Bronchial epithelial cell (primary cell): ENCODE results near the gene TMF1. TPM values are rescaled to one million over a fixed set of nuclear protein-coding genes. Genes with fewer than 3 reads are reported as not detected.

Experiments
- DNase-seq: peaks from one replicate; pipeline ENCODE4 v3.0.0-alpha.2; 2010; ENCODE audit warnings: low read depth
- FAIRE-seq: peaks from 2 replicates; lab custom pipeline; 2011; peaks lifted over from hg19 to GRCh38; lab: Jason Lieb, UNC
- H3K27me3 ChIP-seq: 2 replicates; pipeline ENCODE4 v1.5.1; 2011; ENCODE audit warnings: low read length; ENCODE audit not compliant: control insufficient read depth, insufficient read depth
- H3K36me3 ChIP-seq: 2 replicates; pipeline ENCODE4 v1.5.1; 2011; ENCODE audit warnings: low read length; ENCODE audit not compliant: control insufficient read depth, insufficient read depth
- H3K4me3 ChIP-seq: 2 replicates; pipeline ENCODE4 v1.5.1; 2011; ENCODE audit warnings: mild to moderate bottlenecking, low read depth, low read length, control low read depth
- total RNA-seq: library from RNA; depleted of rRNA; stranded (reverse); fragments of >200 nt; gene quantifications from 2 replicates; pipeline ENCODE4 v1.2.1, GENCODE V29; 2014
- TF ChIP-seq, protein P1 (sequence below): IDR thresholded peaks from 2 replicates; pipeline ENCODE4 v1.5.1; 2011; ENCODE audit warnings: mild to moderate bottlenecking, moderate library complexity, low read length, control low read depth, inconsistent platforms; ENCODE audit not compliant: insufficient read depth, severe bottlenecking

The TMF1 gene
- total RNA-seq, 1 donor from 2014 or later, result 21.3 TPM

GRCh38 chr3:69094467-69095205 lies 42.5 kb upstream of the TMF1 start:
- TF ChIP-seq, protein P1, sequence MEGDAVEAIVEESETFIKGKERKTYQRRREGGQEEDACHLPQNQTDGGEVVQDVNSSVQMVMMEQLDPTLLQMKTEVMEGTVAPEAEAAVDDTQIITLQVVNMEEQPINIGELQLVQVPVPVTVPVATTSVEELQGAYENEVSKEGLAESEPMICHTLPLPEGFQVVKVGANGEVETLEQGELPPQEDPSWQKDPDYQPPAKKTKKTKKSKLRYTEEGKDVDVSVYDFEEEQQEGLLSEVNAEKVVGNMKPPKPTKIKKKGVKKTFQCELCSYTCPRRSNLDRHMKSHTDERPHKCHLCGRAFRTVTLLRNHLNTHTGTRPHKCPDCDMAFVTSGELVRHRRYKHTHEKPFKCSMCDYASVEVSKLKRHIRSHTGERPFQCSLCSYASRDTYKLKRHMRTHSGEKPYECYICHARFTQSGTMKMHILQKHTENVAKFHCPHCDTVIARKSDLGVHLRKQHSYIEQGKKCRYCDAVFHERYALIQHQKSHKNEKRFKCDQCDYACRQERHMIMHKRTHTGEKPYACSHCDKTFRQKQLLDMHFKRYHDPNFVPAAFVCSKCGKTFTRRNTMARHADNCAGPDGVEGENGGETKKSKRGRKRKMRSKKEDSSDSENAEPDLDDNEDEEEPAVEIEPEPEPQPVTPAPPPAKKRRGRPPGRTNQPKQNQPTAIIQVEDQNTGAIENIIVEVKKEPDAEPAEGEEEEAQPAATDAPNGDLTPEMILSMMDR, result no peak
- H3K27me3 ChIP-seq, result no peaks in the 10 kb centered on the region
- DNase-seq (no peak), FAIRE-seq (no peak)
- H3K4me3 ChIP-seq, result no peak overlapping the region
- H3K36me3 ChIP-seq, result peaks cover 7% of the 10 kb centered on the region

DNA sequence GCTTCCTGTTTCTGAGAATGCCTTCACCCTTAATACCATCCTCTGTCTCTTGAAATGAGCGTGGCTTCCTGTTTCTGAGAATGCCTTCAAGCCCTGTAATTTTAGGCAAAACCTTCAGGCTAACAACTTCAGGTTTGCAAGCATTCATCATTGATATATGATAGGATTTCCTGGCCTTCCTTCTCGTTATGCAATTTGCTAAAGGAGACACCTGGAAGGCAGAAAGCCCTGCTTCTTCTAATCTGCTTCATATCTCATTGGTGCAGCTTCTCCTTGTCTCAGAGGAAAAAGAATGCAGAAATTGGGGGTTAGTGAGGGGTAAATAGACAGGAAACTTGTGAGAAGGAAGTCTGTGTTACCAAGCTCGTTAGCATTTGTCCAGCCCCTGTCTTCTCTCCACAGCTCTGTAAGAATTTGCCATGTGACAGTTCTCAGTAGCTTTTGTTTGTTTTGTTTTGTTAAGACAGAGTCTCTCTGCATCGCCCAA lies 39.9 kb upstream of the TMF1 start:
- FAIRE-seq (no peak), DNase-seq (no peak)
- Histone ChIP-seq H3K36me3 (peaks cover 6% of the 10 kb centered on the region), H3K27me3 (no peaks in the 10 kb centered on the region), H3K4me3 (no peak overlapping the region)
- TF ChIP-seq, protein P1, result no peak

- peaks cover 6% of the 10 kb centered on the region for H3K36me3 ChIP-seq
- TF ChIP-seq, protein P1, result no peak
- no peak overlapping the region for H3K4me3 ChIP-seq
- FAIRE-seq (no peak), DNase-seq (no peak)
- H3K27me3 ChIP-seq, result no peaks in the 10 kb centered on the region
These were observed 39.4 kb upstream of the TMF1 start for GRCh38 chr3:69091389-69092029.

GRCh38 chr3:69090021-69090420 lies 37.9 kb upstream of the TMF1 start:
- Histone ChIP-seq H3K27me3 (no peaks in the 10 kb centered on the region), H3K4me3 (no peak overlapping the region), H3K36me3 (peaks cover 4% of the 10 kb centered on the region)
- FAIRE-seq (no peak), DNase-seq (peak; percentile 95)
- TF ChIP-seq, protein P1, result no peak

GRCh38 chr3:69088063-69088462 lies 35.9 kb upstream of the TMF1 start:
- DNase-seq, result peak; percentile 71
- Histone ChIP-seq H3K4me3 (no peak overlapping the region), H3K36me3 (no peaks in the 10 kb centered on the region), H3K27me3 (no peaks in the 10 kb centered on the region)
- no peak for FAIRE-seq
- TF ChIP-seq, protein P1, result no peak
